Fibroblast of upper back skin (primary cell): ENCODE measurements around the gene CRYAA.

ENCODE experiments used
- DNase-seq: peaks from one replicate; pipeline ENCODE4 v3.0.0-alpha.2; 2013

CRYAA gene

GRCh38 chr21:43204638-43205037 lies 35.8 kb downstream of the CRYAA start:
- no peak for DNase-seq

- no peak for DNase-seq
Observed at GRCh38 chr21:43206231-43207042, 37.6 kb downstream of the CRYAA start.

GRCh38 chr21:43207043-43207315 lies 38.2 kb downstream of the CRYAA start:
- DNase-seq: no peak

- DNase-seq: no peak
Observed at GRCh38 chr21:43207868-43208267, 39.1 kb downstream of the CRYAA start.

GRCh38 chr21:43208561-43209332 lies 39.9 kb downstream of the CRYAA start:
- DNase-seq: no peak

- peak; percentile 30 for DNase-seq
Observed at GRCh38 chr21:43209575-43210453, 41.0 kb downstream of the CRYAA start.

- no peak for DNase-seq
Observed at GRCh38 chr21:43210454-43211071, 41.8 kb downstream of the CRYAA start.

- DNase-seq: no peak
Observed at GRCh38 chr21:43211072-43211759, 42.4 kb downstream of the CRYAA start.

- DNase-seq: no peak
Observed at GRCh38 chr21:43211760-43212115, 42.9 kb downstream of the CRYAA start.
